ENCODE results near the gene ING1. TPM values are rescaled to one million over a fixed set of nuclear protein-coding genes. Genes with fewer than 3 reads are reported as not detected.
"Not testable (repeated sequence)": the region's sequence is repeated elsewhere in the genome, so short reads cannot be mapped to it uniquely, and the experiment has no call there.

The ING1 gene
- total RNA-seq (15.8 TPM), polyA plus RNA-seq (19.6 TPM)
- long read RNA-seq, donor 1, result 0 reads
- long read RNA-seq, donor 2, result 0 reads
- long read RNA-seq, donor 3, full-length matches to known transcripts, result 16 of 30 reads
- long read RNA-seq, donor 3, partial matches to known transcripts, result 14 of 30 reads
- long read RNA-seq, donor 3, other reads (novel, unspliced or antisense), result 0 of 30 reads
- long read RNA-seq, donor 4, full-length matches to known transcripts, result 7 of 7 reads
- long read RNA-seq, donor 4, partial matches to known transcripts, result 0 of 7 reads
- long read RNA-seq, donor 4, other reads (novel, unspliced or antisense), result 0 of 7 reads
- long read RNA-seq, donor 5, full-length matches to known transcripts, result 24 of 24 reads
- long read RNA-seq, donor 5, partial matches to known transcripts, result 0 of 24 reads
- long read RNA-seq, donor 5, other reads (novel, unspliced or antisense), result 0 of 24 reads
- long read RNA-seq, donor 6, full-length matches to known transcripts, result 15 of 15 reads
- long read RNA-seq, donor 6, partial matches to known transcripts, result 0 of 15 reads
- long read RNA-seq, donor 6, other reads (novel, unspliced or antisense), result 0 of 15 reads
- long read RNA-seq, donor 7, full-length matches to known transcripts, result 17 of 17 reads
- long read RNA-seq, donor 7, partial matches to known transcripts, result 0 of 17 reads
- long read RNA-seq, donor 7, other reads (novel, unspliced or antisense), result 0 of 17 reads
- long read RNA-seq, donor 8, full-length matches to known transcripts, result 6 of 6 reads
- long read RNA-seq, donor 8, partial matches to known transcripts, result 0 of 6 reads
- long read RNA-seq, donor 8, other reads (novel, unspliced or antisense), result 0 of 6 reads
- long read RNA-seq, donor 9, full-length matches to known transcripts, result 7 of 7 reads
- long read RNA-seq, donor 9, partial matches to known transcripts, result 0 of 7 reads
- long read RNA-seq, donor 9, other reads (novel, unspliced or antisense), result 0 of 7 reads
- long read RNA-seq, donor 10, full-length matches to known transcripts, result 17 of 17 reads
- long read RNA-seq, donor 10, partial matches to known transcripts, result 0 of 17 reads
- long read RNA-seq, donor 10, other reads (novel, unspliced or antisense), result 0 of 17 reads

- DNase-seq (ENCODE audit: low read depth in 6 of 9, low spot score in 9 of 9), result peak in 1 of 9 donors; percentile 9
- under 1% methylated on average over 45 of the region's 45 CpGs for WGBS
- peaks cover 0 to 1% of the 10 kb centered on the region in 2 donors for H3K9me3 ChIP-seq (ENCODE audit: control insufficient read depth in 2 of 2, insufficient read depth in 1 of 2, low read length in 1 of 2)
- peaks cover 6 to 13% of the 10 kb centered on the region in 2 donors for H3K4me1 ChIP-seq (ENCODE audit: control insufficient read depth in 2 of 2, insufficient read depth in 2 of 2, low read length in 2 of 2)
- H3K4me3 ChIP-seq (ENCODE audit: low read length in 2 of 2), result peak within 1 kb of the TSS; percentile 95
- no peaks in the 10 kb centered on the region for H3K27me3 ChIP-seq (ENCODE audit: control insufficient read depth in 2 of 2, insufficient read depth in 1 of 2, low read length in 1 of 2)
- peak within 1 kb of the TSS; percentile 100 for H3K27ac ChIP-seq (ENCODE audit: low read depth in 1 of 2, low read length in 1 of 2)
- no peaks in the 10 kb centered on the region for H3K36me3 ChIP-seq (ENCODE audit: control insufficient read depth in 2 of 2, insufficient read depth in 2 of 2, low read length in 1 of 2)
These were observed at the start of gene ING1 for GRCh38 chr13:110713642-110713952. TSS of gene ING1 (plus strand) at chr13:110713700. CDS start at chr13:110714150, 450 bp downstream.

GRCh38 chr13:110664041-110664440 is 49.5 kb upstream of the ING1 start:
- H3K4me1 ChIP-seq (ENCODE audit: control insufficient read depth in 2 of 2, insufficient read depth in 2 of 2, low read length in 2 of 2), result no peaks in the 10 kb centered on the region
- H3K27ac ChIP-seq (ENCODE audit: low read depth in 1 of 2, low read length in 1 of 2), result peak overlapping the region in 1 of 2 donors; percentile 32
- DNase-seq (ENCODE audit: low read depth in 6 of 9, low spot score in 9 of 9), result no peak
- no peak overlapping the region for H3K4me3 ChIP-seq (ENCODE audit: low read length in 2 of 2)
- 97% methylated on average over 7 of the region's 7 CpGs for WGBS
- H3K36me3 ChIP-seq (ENCODE audit: control insufficient read depth in 2 of 2, insufficient read depth in 2 of 2, low read length in 1 of 2), result peaks cover 43 to 47% of the 10 kb centered on the region in 2 donors
- no peaks in the 10 kb centered on the region for H3K27me3 ChIP-seq (ENCODE audit: control insufficient read depth in 2 of 2, insufficient read depth in 1 of 2, low read length in 1 of 2)
- H3K9me3 ChIP-seq (ENCODE audit: control insufficient read depth in 2 of 2, insufficient read depth in 1 of 2, low read length in 1 of 2), result peaks cover 1 to 5% of the 10 kb centered on the region in 2 donors

GRCh38 chr13:110664673-110665072 is 48.8 kb upstream of the ING1 start:
- Histone ChIP-seq H3K4me1 (ENCODE audit: control insufficient read depth in 2 of 2, insufficient read depth in 2 of 2, low read length in 2 of 2) (no peaks in the 10 kb centered on the region), H3K4me3 (ENCODE audit: low read length in 2 of 2) (no peak overlapping the region)
- 98% methylated on average over 11 of the region's 11 CpGs for WGBS

GRCh38 chr13:110665491-110666254 is 47.8 kb upstream of the ING1 start:
- Histone ChIP-seq H3K4me1 (ENCODE audit: control insufficient read depth in 2 of 2, insufficient read depth in 2 of 2, low read length in 2 of 2) (no peaks in the 10 kb centered on the region), H3K36me3 (ENCODE audit: control insufficient read depth in 2 of 2, insufficient read depth in 2 of 2, low read length in 1 of 2) (peaks cover 48 to 58% of the 10 kb centered on the region in 2 donors), H3K4me3 (ENCODE audit: low read length in 2 of 2) (no peak overlapping the region), H3K9me3 (ENCODE audit: control insufficient read depth in 2 of 2, insufficient read depth in 1 of 2, low read length in 1 of 2) (peaks cover 1 to 9% of the 10 kb centered on the region in 2 donors), H3K27me3 (ENCODE audit: control insufficient read depth in 2 of 2, insufficient read depth in 1 of 2, low read length in 1 of 2) (no peaks in the 10 kb centered on the region), H3K27ac (ENCODE audit: low read depth in 1 of 2, low read length in 1 of 2) (no peak overlapping the region)
- WGBS, result 97% methylated on average over 23 of the region's 23 CpGs
- no peak for DNase-seq (ENCODE audit: low read depth in 6 of 9, low spot score in 9 of 9)

More at GRCh38 chr13:110664673-110665072, 48.8 kb upstream of the ING1 start:
- no peaks in the 10 kb centered on the region for H3K27me3 ChIP-seq (ENCODE audit: control insufficient read depth in 2 of 2, insufficient read depth in 1 of 2, low read length in 1 of 2)
- no peak for DNase-seq (ENCODE audit: low read depth in 6 of 9, low spot score in 9 of 9)
- H3K27ac ChIP-seq (ENCODE audit: low read depth in 1 of 2, low read length in 1 of 2), result no peak overlapping the region
- H3K36me3 ChIP-seq (ENCODE audit: control insufficient read depth in 2 of 2, insufficient read depth in 2 of 2, low read length in 1 of 2), result peaks cover 48 to 53% of the 10 kb centered on the region in 2 donors
- H3K9me3 ChIP-seq (ENCODE audit: control insufficient read depth in 2 of 2, insufficient read depth in 1 of 2, low read length in 1 of 2), result peaks cover 1 to 5% of the 10 kb centered on the region in 2 donors

- Histone ChIP-seq H3K4me1 (ENCODE audit: control insufficient read depth in 2 of 2, insufficient read depth in 2 of 2, low read length in 2 of 2) (no peaks in the 10 kb centered on the region), H3K4me3 (ENCODE audit: low read length in 2 of 2) (no peak overlapping the region), H3K36me3 (ENCODE audit: control insufficient read depth in 2 of 2, insufficient read depth in 2 of 2, low read length in 1 of 2) (peaks cover 45 to 58% of the 10 kb centered on the region in 2 donors), H3K27ac (ENCODE audit: low read depth in 1 of 2, low read length in 1 of 2) (no peak overlapping the region), H3K9me3 (ENCODE audit: control insufficient read depth in 2 of 2, insufficient read depth in 1 of 2, low read length in 1 of 2) (peaks cover 1 to 9% of the 10 kb centered on the region in 2 donors), H3K27me3 (ENCODE audit: control insufficient read depth in 2 of 2, insufficient read depth in 1 of 2, low read length in 1 of 2) (no peaks in the 10 kb centered on the region)
- WGBS, result 98% methylated on average over 8 of the region's 8 CpGs
- no peak for DNase-seq (ENCODE audit: low read depth in 6 of 9, low spot score in 9 of 9)
These were observed 47.3 kb upstream of the ING1 start for GRCh38 chr13:110666255-110666533.

GRCh38 chr13:110669036-110669435 is 44.5 kb upstream of the ING1 start:
- no peaks in the 10 kb centered on the region for H3K27me3 ChIP-seq (ENCODE audit: control insufficient read depth in 2 of 2, insufficient read depth in 1 of 2, low read length in 1 of 2)
- no peak overlapping the region for H3K27ac ChIP-seq (ENCODE audit: low read depth in 1 of 2, low read length in 1 of 2)
- H3K36me3 ChIP-seq (ENCODE audit: control insufficient read depth in 2 of 2, insufficient read depth in 2 of 2, low read length in 1 of 2), result peaks cover 23 to 36% of the 10 kb centered on the region in 2 donors
- no peak for DNase-seq (ENCODE audit: low read depth in 6 of 9, low spot score in 9 of 9)
- 91% methylated on average over 9 of the region's 9 CpGs for WGBS
- H3K4me1 ChIP-seq (ENCODE audit: control insufficient read depth in 2 of 2, insufficient read depth in 2 of 2, low read length in 2 of 2), result no peaks in the 10 kb centered on the region
- H3K4me3 ChIP-seq (ENCODE audit: low read length in 2 of 2), result no peak overlapping the region
- H3K9me3 ChIP-seq (ENCODE audit: control insufficient read depth in 2 of 2, insufficient read depth in 1 of 2, low read length in 1 of 2), result peaks cover 0 to 4% of the 10 kb centered on the region in 2 donors

GRCh38 chr13:110669814-110670213 is 43.7 kb upstream of the ING1 start:
- H3K36me3 ChIP-seq (ENCODE audit: control insufficient read depth in 2 of 2, insufficient read depth in 2 of 2, low read length in 1 of 2), result peaks cover 19 to 33% of the 10 kb centered on the region in 2 donors
- not testable (repeated sequence) for H3K4me1 ChIP-seq (ENCODE audit: control insufficient read depth in 2 of 2, insufficient read depth in 2 of 2, low read length in 2 of 2); H3K9me3 ChIP-seq (ENCODE audit: control insufficient read depth in 2 of 2, insufficient read depth in 1 of 2, low read length in 1 of 2); H3K4me3 ChIP-seq (ENCODE audit: low read length in 2 of 2); DNase-seq (ENCODE audit: low read depth in 6 of 9, low spot score in 9 of 9); H3K27ac ChIP-seq (ENCODE audit: low read depth in 1 of 2, low read length in 1 of 2); H3K27me3 ChIP-seq (ENCODE audit: control insufficient read depth in 2 of 2, insufficient read depth in 1 of 2, low read length in 1 of 2)
- 97% methylated on average over 11 of the region's 11 CpGs for WGBS

GRCh38 chr13:110676595-110677587 is 36.6 kb upstream of the ING1 start:
- no peaks in the 10 kb centered on the region for H3K27me3 ChIP-seq (ENCODE audit: control insufficient read depth in 2 of 2, insufficient read depth in 1 of 2, low read length in 1 of 2)
- 95% methylated on average over 28 of the region's 28 CpGs for WGBS
- no peaks in the 10 kb centered on the region for H3K4me1 ChIP-seq (ENCODE audit: control insufficient read depth in 2 of 2, insufficient read depth in 2 of 2, low read length in 2 of 2)
- no peak overlapping the region for H3K4me3 ChIP-seq (ENCODE audit: low read length in 2 of 2)
- H3K27ac ChIP-seq (ENCODE audit: low read depth in 1 of 2, low read length in 1 of 2), result peak overlapping the region in 1 of 2 donors; percentile 13
- no peak for DNase-seq (ENCODE audit: low read depth in 6 of 9, low spot score in 9 of 9)
- no peaks in the 10 kb centered on the region for H3K9me3 ChIP-seq (ENCODE audit: control insufficient read depth in 2 of 2, insufficient read depth in 1 of 2, low read length in 1 of 2)
- H3K36me3 ChIP-seq (ENCODE audit: control insufficient read depth in 2 of 2, insufficient read depth in 2 of 2, low read length in 1 of 2), result peaks cover 24 to 37% of the 10 kb centered on the region in 2 donors

Measured in thymus (tissue), 14 donors.